ENCODE data around the gene XXYLT1.

XXYLT1 gene

DNA sequence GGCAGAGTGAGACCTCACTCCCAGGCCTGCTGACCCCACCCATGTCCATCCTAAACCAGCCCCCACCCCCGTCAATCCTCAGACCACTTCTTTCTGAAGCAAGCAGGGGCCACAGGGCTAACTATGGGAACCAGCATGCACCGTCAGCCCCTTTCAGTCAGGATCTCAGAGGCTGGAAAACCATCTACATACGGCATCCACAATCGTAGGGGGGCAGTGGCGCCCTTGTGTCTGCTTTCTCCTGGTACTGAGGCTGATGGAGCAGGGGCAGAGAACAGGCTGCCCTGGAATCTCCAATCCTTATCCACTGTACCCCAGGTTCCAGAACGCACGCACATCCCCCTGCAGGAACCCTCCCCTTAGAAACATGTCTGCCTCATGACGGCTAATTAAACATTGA lies 56.6 kb downstream of the XXYLT1 start:
- Histone ChIP-seq H3K36me3 (ENCODE audit: insufficient read depth, low read length) (no peaks in the 10 kb centered on the region), H3K79me2 (ENCODE audit: insufficient read depth, low read length) (no peaks in the 10 kb centered on the region), H3K9me2 (ENCODE audit: low read depth, low read length) (no peaks in the 10 kb centered on the region), H3K9ac (ENCODE audit: low read length) (no peak overlapping the region), H3K27me3 (ENCODE audit: insufficient read depth, low read length) (no peaks in the 10 kb centered on the region), H4K20me1 (ENCODE audit: insufficient read depth, low read length) (no peaks in the 10 kb centered on the region), H3K9me3 (ENCODE audit: low read length) (no peaks in the 10 kb centered on the region), H3K4me3 (ENCODE audit: low read depth, low read length, poor library complexity, severe bottlenecking) (no peak overlapping the region), H3K4me1 (ENCODE audit: insufficient read depth, low read length, severe bottlenecking) (peaks cover 2% of the 10 kb centered on the region), H3K4me2 (ENCODE audit: low read length) (no peak overlapping the region), H3K27ac (ENCODE audit: low read depth, low read length, poor library complexity, severe bottlenecking) (no peak overlapping the region), H3F3A (ENCODE audit: insufficient read depth, low read length) (no peaks in the 10 kb centered on the region), H2AFZ (ENCODE audit: low read length) (no peak overlapping the region)
- TF ChIP-seq, protein P1, sequence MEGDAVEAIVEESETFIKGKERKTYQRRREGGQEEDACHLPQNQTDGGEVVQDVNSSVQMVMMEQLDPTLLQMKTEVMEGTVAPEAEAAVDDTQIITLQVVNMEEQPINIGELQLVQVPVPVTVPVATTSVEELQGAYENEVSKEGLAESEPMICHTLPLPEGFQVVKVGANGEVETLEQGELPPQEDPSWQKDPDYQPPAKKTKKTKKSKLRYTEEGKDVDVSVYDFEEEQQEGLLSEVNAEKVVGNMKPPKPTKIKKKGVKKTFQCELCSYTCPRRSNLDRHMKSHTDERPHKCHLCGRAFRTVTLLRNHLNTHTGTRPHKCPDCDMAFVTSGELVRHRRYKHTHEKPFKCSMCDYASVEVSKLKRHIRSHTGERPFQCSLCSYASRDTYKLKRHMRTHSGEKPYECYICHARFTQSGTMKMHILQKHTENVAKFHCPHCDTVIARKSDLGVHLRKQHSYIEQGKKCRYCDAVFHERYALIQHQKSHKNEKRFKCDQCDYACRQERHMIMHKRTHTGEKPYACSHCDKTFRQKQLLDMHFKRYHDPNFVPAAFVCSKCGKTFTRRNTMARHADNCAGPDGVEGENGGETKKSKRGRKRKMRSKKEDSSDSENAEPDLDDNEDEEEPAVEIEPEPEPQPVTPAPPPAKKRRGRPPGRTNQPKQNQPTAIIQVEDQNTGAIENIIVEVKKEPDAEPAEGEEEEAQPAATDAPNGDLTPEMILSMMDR (IDR thresholded peaks at IDR 0.05; ENCODE audit: low read length), result no peak
- no peak for TF ChIP-seq EZH2 (IDR thresholded peaks at IDR 0.05; ENCODE audit: borderline replicate concordance, low read length)

DNA sequence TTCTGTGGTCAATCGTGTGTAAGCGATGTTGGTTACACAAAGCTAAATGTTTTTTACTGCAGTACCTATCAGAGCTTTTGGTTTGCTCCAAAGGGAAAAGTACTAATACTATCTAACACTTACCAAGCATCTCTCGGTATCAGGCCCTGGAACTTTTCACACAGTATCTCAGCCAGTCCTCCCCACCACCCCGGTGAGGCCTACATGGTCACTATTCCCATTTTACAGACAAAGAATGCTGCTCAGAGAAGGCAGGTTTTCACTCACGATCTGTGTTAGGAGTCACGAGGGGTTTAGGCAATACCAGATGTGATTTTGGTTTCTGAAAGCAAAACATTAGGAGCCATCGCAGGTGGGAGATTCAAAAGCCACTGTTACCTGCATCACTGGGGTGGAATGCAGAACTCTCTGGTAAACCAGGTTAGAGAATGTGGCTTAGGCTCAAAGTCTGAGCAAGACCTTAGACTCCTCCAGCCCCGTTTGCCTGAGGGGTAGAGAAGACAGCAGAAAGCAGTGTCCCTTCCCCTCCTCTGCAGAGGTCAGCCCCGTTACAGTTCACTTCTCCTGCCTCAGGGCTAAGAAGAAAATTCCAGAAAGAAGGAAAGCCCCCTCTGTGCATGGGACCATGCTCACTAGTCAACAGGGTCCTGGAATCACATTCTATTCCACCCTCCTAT lies 57.2 kb downstream of the XXYLT1 start:
- no peak overlapping the region for H2AFZ ChIP-seq (ENCODE audit: low read length)
- H3K4me1 ChIP-seq (ENCODE audit: insufficient read depth, low read length, severe bottlenecking), result peaks cover 8% of the 10 kb centered on the region
- no peaks in the 10 kb centered on the region for H4K20me1 ChIP-seq (ENCODE audit: insufficient read depth, low read length)
- no peak overlapping the region for H3K9ac ChIP-seq (ENCODE audit: low read length)
- H3F3A ChIP-seq (ENCODE audit: insufficient read depth, low read length), result no peaks in the 10 kb centered on the region
- H3K4me2 ChIP-seq (ENCODE audit: low read length), result no peak overlapping the region
- H3K9me2 ChIP-seq (ENCODE audit: low read depth, low read length), result no peaks in the 10 kb centered on the region
- H3K36me3 ChIP-seq (ENCODE audit: insufficient read depth, low read length), result no peaks in the 10 kb centered on the region
- no peaks in the 10 kb centered on the region for H3K9me3 ChIP-seq (ENCODE audit: low read length)
- no peak overlapping the region for H3K4me3 ChIP-seq (ENCODE audit: low read depth, low read length, poor library complexity, severe bottlenecking)
- no peaks in the 10 kb centered on the region for H3K27me3 ChIP-seq (ENCODE audit: insufficient read depth, low read length)
- no peak for TF ChIP-seq EZH2 (IDR thresholded peaks at IDR 0.05; ENCODE audit: borderline replicate concordance, low read length)
- H3K27ac ChIP-seq (ENCODE audit: low read depth, low read length, poor library complexity, severe bottlenecking), result no peak overlapping the region
- H3K79me2 ChIP-seq (ENCODE audit: insufficient read depth, low read length), result no peaks in the 10 kb centered on the region

DNA sequence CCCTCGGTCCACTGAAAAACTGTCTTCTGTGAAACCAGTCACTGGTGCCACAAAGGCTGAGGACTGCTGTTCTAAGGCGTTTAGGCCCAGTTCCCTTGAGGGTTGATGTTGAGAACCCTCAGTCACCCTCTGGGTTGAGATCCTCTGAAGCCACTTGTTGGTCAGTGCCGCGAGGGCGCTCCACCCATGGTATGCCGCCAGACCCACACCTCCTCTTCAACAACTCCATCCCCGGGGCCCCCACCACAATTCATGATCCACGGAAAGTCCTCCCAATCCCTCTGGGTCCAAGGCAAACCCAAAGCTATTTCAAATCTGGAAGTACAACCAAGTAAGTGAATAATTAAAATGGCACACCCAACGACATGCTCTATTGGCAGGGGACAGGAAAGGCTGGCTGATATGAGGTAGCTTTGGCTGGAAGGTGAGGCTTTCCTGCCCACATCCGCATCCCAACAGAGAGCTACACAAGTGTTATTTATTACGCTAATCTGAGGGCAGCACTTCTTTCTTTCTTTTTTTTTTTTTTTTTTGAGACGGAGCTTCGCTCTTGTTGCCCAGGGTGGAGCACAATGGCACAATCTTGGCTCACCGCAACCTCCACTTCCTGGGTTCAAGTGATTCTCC lies 58.1 kb downstream of the XXYLT1 start:
- H3K27me3 ChIP-seq (ENCODE audit: insufficient read depth, low read length), result no peaks in the 10 kb centered on the region
- H3K4me2 ChIP-seq (ENCODE audit: low read length), result no peak overlapping the region
- H3K9me3 ChIP-seq (ENCODE audit: low read length), result no peaks in the 10 kb centered on the region
- H3K9me2 ChIP-seq (ENCODE audit: low read depth, low read length), result no peaks in the 10 kb centered on the region
- H2AFZ ChIP-seq (ENCODE audit: low read length), result no peak overlapping the region
- H4K20me1 ChIP-seq (ENCODE audit: insufficient read depth, low read length), result no peaks in the 10 kb centered on the region
- no peak overlapping the region for H3K9ac ChIP-seq (ENCODE audit: low read length)
- H3K27ac ChIP-seq (ENCODE audit: low read depth, low read length, poor library complexity, severe bottlenecking), result no peak overlapping the region
- TF ChIP-seq, protein P1 (IDR thresholded peaks at IDR 0.05; ENCODE audit: low read length), result no peak
- TF ChIP-seq EZH2 (IDR thresholded peaks at IDR 0.05; ENCODE audit: borderline replicate concordance, low read length), result no peak
- peaks cover 17% of the 10 kb centered on the region for H3K4me1 ChIP-seq (ENCODE audit: insufficient read depth, low read length, severe bottlenecking)
- no peak overlapping the region for H3K4me3 ChIP-seq (ENCODE audit: low read depth, low read length, poor library complexity, severe bottlenecking)
- no peaks in the 10 kb centered on the region for H3K36me3 ChIP-seq (ENCODE audit: insufficient read depth, low read length)
- no peaks in the 10 kb centered on the region for H3K79me2 ChIP-seq (ENCODE audit: insufficient read depth, low read length)
- no peaks in the 10 kb centered on the region for H3F3A ChIP-seq (ENCODE audit: insufficient read depth, low read length)
